Activated CD8-positive, alpha-beta memory T cell treated with anti-CD3 and anti-CD28 coated beads, Interleukin-2, amount 50 U/mL, for 48 hours (primary cell): ENCODE measurements around the gene NPHP4.

Experiments used
- DNase-seq: peaks from one replicate; pipeline ENCODE4 v3.0.0-alpha.2; 2020

Gene NPHP4

GRCh38 chr1:6002714-6003501, 10.7 kb upstream of the NPHP4 start:
- DNase-seq: no peak

- no peak for DNase-seq
Observed at GRCh38 chr1:6001992-6002576, 9.9 kb upstream of the NPHP4 start.

GRCh38 chr1:6000444-6001288, 8.4 kb upstream of the NPHP4 start:
- DNase-seq: no peak

- no peak for DNase-seq
Observed at GRCh38 chr1:5999711-6000443, 7.7 kb upstream of the NPHP4 start.

GRCh38 chr1:5998906-5999301, 6.7 kb upstream of the NPHP4 start:
- DNase-seq: no peak

GRCh38 chr1:5998051-5998905, 6.1 kb upstream of the NPHP4 start:
- DNase-seq: no peak

GRCh38 chr1:5997316-5997715, 5.1 kb upstream of the NPHP4 start:
- DNase-seq: no peak

GRCh38 chr1:5996641-5997270, 4.5 kb upstream of the NPHP4 start:
- DNase-seq: no peak

GRCh38 chr1:5995871-5996630, 3.8 kb upstream of the NPHP4 start:
- no peak for DNase-seq

GRCh38 chr1:5994713-5995621, 2.7 kb upstream of the NPHP4 start:
- peak; percentile 73 for DNase-seq

GRCh38 chr1:5993556-5994491, 1.6 kb upstream of the NPHP4 start:
- peak; percentile 68 for DNase-seq

GRCh38 chr1:5992814-5993555, 760 bp upstream of the NPHP4 start:
- DNase-seq: peak; percentile 69

GRCh38 chr1:5991381-5992025, 722 bp downstream of the NPHP4 start:
- DNase-seq: peak; percentile 68

- no peak for DNase-seq
Observed at GRCh38 chr1:5990913-5991312, 1.3 kb downstream of the NPHP4 start.

GRCh38 chr1:5989731-5990271, 2.4 kb downstream of the NPHP4 start:
- DNase-seq: no peak

GRCh38 chr1:5989286-5989605, 3.0 kb downstream of the NPHP4 start:
- DNase-seq: no peak
